Non-pigmented ciliary epithelial cell (primary cell): ENCODE measurements around the gene KCNAB3.
"Not testable (repeated sequence)": the region's sequence is repeated elsewhere in the genome, so short reads cannot be mapped to it uniquely, and the experiment has no call there.

Experiments
- DNase-seq: peaks from one replicate; pipeline ENCODE4 v3.0.0-alpha.2; 2010; ENCODE audit warnings: low read depth

The KCNAB3 gene

DNA sequence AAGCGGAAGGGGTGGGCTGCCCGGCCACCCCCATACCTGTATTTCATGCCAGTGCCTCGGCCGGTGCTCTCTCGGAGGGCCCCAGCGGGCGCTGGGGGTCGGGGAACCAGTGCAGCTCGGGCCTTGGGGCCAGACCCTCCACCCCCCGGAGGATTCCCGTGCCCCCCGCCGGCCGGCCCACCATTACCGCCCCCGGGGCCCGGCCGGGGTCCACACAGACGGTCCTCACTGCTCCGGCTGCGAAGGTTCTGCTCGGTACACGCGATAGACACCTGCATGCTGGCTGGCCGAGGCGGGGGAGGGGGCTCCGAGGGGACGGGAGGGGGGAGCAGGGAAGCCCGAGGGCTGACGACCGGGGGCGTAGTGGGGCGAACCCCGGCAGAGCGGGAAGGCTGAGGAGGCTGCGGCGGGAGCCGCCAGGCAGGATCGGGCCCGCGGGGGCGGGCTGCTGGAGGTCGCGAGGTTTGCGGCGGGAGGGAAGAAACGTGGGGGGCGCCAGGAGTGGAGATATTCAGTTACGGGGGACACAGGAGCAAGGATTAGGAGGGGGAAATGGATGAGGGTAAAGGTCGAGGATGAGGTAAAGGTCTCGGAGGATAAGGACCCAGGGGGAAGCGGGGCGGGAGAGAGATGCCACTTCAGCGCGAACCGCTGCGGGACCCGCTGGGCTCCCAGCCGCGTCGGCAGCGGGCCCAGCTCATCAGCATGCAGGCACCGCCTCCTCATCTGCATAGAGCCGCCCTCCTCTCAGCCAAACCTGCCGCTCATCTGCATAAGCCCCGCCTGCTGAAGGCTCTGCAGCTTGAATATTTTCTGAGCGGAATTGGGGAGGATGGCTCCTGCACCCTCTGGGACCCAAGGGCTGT, at the start of gene KCNAB3:
TSS of gene KCNAB3 (minus strand) at position 699 of the 866 bp plus-strand sequence. CDS start at position 278, 421 bp downstream.
- no peak for DNase-seq

DNA sequence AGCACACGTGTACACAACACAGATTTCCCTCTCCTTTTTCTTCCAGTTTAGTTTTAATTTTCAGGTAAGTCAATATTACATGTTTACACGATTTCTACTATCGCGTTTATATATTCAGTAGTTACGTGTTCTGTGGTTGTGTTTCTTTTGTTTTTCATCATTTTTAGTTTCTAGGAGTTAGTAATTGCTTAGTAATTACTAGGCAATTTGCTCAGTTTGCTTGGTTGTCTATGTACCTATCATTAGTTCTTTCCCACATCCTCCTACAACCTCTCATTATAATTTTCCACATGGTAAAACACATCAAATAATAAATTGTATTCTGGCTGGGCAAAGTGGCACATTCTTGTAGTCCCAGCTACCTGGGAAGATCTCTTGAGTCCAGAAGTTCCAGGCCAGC, 48.1 kb upstream of the KCNAB3 start:
- no peak for DNase-seq

DNA sequence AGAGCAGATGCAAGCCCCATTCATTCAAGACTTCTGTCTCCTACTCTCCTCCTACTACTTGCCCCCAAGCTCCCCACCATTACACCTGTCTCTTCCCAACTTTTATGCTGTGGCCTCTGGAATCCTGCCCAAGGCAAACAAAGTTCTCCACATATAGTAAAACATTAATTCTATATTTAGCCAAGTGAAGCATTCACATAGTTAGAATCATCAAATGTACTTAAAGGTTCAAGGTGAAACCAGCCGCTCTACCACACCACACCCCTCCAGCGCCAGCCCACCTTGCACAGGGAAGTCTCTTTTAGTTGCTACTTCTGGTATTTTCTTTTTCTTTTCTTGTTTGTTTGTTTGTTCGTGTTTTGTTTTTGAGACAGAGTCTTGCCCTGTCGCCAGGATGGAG, 47.4 kb upstream of the KCNAB3 start:
- DNase-seq, result no peak

DNA sequence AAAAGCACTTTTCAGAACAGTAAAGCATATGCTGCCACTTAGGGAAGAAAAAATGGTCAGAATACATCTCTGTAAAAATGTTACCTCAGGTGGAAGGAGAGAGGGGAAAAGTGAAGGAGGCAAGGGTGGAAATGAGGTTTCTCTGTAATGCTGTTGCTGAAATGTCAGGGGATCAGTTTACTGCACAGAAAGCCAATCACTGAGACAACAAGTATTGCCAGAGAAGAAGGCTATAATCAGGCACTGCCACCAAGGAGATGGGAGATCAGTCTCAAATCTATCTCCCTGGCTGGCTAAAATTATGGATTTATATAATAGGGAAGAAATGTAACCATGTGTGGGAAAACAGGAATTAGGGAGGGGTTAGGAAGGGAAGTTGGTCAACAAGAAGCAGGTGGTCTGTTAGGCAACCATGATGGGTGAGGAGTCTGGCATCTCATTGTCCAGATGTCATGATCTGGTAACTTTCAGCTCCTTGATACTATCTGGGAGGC, 45.0 kb upstream of the KCNAB3 start:
- no peak for DNase-seq

DNA sequence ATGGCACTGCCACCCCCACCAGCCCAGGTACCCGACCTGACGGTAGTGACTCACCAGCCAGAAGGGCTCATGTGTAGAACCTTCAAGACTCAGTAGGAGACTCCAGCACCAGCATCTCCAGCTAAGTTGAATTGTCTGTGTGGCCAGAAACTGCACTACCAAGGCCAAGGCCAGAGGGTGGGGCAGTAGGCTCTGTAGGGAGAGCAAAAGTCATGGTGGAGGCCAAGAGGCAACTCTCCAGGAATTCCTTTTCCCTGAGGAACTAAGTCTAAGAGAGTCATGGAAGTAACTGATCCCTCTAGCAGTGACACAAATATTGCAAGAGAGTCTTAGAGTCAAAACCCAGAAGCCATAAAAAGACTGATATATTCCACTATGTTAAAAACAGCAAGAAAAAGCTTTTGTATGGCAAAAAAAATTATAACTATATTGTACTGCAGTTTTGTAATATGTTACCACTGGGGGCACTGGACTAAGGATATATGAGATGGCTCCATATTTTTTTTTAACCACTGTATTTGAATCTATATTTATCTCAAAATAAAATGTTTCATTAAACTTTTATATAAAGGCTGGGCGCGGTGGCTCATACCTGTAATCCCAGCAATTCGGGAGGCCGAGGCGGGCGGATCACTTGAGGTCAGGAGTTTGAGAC, 42.6 kb upstream of the KCNAB3 start:
- no peak for DNase-seq

DNA sequence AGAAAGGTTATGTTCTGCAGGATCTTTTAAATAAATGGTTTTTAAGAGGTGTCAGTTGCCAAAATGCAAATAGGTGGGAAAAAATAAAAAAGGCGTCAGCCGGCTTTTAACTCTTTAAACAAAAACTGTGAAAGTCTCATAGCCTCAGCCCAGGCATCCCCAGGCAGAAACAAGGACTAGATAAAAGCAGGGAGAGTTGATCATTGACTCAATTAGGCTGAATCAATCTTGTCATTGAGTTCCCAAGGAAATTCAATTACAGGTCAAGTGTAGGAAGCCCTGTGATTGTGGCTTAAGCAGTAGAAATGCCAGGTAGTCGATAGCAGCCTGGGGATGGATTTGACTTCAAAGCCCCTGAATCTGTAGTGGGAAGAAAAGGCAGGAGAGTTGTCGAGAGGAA, 42.0 kb upstream of the KCNAB3 start:
- no peak for DNase-seq

DNA sequence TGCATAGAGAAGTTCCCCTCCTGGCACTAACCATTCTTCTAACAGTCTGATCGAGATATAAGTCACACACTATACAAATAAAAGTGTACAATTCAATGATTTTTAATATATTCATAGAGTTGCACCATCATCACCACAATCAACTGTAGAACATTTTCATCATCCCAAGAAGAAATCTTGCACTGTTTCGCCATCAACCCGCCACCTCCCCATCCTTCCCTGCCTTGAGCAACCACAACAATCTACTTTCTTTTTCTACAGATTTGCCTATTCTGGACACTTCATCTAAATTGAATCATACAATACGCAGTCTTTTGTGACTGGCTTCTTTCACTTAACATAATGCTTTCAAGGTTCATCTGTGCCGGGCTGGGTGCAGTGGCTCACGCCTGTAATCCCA, 39.8 kb upstream of the KCNAB3 start:
- DNase-seq, result no peak

DNA sequence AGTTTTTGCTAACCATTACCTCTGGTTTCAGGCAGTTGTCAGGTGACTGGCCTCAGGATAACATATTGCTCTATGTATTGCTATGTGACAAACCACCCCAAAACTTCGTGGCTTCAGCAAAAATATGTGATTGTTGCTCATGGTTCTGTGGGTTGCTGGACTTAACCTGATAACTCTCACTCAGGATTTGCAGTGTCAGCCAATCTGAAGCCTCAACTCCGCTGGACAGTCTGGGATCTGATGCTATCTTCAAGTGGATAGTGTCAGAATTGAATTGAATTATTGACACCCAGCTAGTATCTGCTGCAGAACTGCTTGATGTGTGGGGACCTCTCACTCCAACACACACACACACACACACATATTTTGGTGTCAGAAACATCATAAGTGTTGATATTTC, 38.1 kb upstream of the KCNAB3 start:
- no peak for DNase-seq

DNA sequence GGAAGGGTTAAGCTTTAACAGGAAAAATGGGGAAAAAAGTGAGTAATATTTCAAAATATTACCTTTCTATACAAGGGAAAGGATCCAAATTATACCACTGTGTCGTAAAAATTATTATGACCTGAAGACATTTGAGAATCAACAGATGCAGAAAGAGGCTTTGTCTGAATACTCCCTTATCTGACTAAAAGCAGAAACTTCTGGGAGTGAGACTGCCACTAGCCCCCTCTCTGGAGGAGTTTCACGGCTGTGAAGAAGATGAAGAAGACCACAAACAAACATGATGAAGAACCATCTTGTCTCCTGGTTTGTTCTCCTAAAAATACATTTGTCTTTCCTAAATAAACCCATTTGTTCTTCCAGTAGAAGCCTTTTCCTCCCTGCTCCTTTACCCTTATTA, 31.8 kb upstream of the KCNAB3 start:
- DNase-seq, result no peak

DNA sequence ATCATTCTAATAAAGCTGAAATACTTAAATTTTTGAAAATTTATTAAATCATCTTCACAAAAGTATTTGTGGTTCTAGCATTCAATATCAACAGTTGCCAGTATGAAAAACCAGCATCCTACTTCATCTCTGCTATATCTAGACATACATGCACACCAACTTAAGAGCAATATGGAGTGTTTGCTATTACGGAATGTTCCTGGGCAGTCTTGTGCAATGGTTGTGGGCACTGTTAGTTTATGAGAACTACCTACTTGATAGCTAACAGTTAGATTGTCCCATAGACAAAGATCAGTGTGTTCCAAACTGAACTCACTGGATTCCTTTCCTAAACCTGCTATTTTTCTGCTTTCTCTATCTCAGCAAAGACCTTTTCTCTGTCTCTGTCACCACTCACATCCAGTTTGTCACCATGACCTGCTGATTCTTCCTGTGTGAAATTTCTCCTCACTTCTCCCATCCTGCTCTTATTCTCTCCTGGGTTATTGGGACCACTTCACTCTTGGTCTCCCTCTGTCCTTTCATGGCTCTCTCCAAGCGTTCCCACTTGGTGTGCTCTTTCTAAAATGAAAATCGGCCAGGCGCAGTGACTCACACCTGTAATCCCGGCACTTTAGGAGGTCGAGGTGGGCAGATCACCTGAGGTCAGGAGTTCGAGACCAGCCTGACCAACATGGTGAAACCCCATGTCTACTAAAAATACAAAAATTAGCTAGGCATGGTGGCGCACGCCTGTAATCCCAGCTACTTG, 30.0 kb upstream of the KCNAB3 start:
- DNase-seq, result no peak

DNA sequence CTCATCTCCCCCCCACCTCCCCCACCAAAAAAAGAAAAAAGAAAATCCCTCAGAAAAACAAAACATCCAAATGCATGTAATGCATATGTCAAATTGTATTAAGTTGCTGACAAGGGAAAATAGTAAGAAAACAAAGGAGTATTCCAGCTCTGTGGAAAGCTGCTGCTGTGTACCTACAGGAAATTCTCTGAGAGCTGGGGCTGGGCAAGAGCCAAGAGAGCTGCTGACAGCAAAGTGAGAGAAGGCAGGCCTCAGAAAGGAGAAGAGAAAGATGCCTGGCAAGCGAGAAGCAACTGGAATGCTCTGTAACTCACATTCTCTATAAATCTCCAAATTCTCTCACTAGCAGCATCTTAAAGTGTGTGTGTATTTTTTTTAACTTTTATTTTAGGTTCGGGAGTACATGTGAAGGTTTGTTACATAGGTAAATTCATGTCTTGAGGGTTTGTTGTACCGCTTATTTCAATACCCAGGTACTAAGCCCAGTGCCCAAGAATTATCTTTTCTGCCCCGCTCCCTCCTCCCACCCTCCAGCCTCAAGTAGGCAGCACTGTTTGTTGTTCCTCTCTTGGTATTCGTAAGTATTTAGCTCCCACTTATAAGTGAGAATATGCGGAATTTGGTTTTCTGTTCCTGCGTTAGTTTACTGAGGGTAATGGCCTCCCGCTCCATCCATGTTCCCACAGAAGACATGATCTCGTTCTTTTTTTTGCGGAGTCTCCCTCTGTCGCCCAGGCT, 26.7 kb upstream of the KCNAB3 start:
- no peak for DNase-seq

DNA sequence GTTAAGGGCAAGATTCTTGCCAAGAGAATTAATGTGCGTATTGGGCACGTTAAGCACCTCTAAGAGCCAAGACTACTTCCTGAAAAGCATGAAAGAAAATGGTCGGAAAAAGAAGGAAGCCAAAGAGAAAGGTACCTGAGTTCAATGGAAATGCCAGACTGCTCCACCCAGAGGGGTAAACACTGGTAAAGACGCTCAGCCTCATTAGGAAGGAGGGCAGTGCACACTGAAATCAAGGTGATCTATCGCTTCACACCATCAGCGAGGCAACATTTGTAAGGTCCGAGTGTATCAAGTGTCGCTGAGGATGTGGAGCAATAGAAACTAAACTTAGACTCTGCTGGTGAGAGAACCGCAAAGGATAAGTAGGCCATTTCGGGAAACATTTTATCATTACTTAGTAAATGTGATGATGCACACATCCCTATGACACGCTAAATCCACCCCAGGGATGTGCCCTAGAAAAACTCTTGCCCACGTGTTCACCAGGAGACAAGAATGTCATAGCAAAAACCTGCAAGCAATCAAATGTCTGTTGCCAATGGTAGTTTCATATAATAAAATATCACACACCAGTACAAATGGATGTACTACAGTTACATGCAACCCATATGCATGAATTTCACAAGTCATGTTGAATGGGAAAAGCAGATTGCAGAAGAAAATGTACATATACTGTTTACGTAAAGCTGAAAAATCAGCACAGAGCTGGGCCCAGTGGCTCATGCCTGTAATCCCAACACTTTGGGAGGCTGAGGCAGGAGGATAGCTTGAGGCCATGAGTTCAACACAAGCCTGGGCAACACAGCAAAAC, 26.0 kb upstream of the KCNAB3 start:
- DNase-seq, result no peak

DNA sequence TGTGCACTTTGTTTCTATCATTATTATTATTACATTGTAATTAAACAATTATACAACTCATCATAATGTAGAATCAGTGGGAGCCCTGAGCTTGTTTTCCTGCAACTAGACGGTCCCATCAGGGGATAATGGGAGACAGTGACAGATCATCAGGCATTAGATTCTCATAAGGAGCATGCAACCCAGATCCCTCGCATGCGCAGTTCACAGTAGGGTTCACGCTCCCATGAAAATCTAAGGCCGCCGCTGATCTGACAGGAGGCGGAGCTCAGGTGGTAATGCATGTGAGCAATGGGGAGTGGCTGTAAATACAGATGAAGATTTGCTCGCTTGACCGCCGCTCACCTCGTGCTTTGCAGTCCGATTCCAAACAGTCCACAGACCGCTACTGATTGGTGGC, 23.6 kb upstream of the KCNAB3 start:
- not testable (repeated sequence) for DNase-seq

DNA sequence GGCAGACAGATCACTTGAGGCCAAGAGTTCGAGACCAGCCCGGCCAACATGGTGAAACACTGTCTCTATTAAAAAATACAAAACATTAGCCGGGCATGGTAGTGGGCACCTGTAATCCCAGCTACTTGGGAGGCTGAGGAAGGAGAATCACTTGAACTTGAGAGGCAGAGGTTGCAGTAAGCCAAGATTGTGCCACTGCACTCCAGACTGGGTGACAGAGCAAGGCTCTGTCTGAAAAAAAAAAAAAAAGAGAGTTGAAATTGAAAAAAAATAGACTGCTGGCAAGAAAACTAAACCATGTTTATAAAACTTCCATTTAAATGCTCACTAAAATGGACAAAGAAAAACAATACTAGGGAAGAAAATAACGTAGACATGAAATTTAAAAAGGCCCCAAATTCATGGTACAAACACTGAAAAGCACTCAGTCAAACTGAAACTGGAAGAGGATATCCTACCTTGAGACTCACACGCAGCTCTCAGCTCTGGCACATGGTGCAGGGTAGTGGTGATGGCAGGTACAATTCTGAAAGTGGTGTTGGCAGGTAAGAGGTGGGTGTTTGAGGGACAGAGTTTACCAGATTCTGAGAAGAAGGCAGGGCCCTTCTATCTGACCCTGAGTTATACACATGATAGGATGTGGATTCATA, 21.6 kb upstream of the KCNAB3 start:
- DNase-seq, result no peak

DNA sequence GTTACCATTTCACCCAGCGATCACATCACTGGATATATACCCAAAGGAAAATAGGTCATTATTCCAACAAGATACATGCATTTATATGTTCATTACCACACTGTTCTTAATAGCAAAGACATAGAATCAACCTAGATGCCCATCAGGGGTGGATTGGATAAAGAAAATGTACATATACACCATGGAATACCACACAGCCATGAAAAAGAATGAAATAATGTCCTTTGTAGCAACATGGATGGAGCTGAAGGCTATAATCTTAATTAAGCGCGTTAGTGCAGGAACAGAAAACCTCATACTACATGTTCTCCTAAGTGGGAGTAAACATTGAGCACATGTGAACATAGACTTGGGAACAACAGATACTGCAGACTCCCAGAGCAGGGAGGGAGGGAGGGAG, 20.9 kb upstream of the KCNAB3 start:
- no peak for DNase-seq

DNA sequence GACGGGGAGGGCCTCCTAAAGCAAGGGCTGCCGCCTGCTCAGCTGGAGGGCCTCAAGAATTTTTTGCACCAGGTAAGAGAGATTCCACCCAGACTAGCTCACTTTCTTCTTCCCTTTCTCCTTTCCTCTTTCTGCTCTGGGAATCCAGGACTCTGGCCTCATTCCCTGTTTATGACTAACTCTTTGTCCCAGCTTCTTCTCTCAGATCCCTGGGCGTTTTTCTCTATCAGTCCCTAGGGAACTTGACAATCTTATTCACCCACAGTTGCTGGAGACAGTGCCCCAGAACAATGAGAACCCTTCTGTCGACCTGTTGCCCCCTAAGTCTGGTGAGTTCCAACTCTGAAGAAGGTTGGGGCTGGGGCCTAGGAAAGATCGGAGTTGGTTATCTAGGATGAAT, 18.0 kb upstream of the KCNAB3 start:
- no peak for DNase-seq

DNA sequence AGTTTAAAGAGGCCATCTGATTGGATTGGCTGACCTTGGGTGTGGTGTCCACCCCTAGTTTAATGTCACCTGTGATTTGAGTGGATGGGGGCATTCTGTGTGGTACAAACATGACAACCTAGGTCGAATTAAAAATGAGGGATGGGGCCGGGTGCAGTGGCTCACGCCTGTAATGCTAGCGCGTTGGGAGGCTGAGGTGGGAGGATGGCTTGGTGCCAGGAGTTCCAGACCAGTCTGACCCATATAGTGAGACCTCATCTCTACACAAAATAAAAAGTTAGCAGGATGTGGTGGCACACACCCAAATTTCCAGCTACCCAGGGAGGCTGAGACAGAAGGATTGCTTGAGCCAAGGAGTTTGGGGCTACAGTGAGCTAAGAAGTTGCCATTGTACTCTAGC, 16.8 kb upstream of the KCNAB3 start:
- DNase-seq, result no peak

DNA sequence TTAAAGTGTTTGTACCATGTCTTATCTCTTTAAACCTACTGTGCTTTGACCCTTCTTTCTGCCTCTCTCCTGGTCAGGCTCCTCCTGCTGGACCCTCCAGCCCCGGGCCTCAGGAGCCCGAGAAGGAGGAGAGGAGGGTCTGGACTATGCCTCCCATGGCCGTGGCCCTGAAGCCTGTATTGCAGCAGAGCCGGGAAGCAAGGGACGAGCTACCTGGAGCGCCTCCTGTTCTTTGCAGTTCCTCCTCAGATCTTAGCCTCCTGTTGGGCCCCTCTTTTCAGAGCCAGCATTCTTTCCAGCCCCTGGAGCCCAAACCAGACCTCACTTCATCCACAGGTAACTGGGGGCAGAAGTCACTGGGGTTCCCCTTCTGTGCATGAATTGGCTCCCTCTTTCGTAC, 16.0 kb upstream of the KCNAB3 start:
- no peak for DNase-seq

DNA sequence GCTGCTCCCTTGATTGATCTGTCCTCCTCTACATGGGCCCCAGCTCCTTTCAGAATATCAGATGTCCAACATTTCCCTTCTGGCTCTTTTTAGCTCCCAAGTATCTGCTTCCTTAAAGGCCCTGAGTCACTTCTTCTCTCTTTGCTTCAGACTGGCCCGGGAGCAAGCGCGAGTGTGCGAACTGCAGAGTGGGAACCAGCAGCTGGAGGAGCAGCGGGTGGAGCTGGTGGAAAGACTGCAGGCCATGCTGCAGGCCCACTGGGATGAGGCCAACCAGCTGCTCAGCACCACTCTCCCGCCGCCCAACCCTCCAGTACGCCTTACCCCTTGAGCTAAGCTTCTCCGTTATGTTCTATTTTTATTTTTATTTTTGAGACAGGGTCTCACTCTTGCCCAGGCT, 14.7 kb upstream of the KCNAB3 start:
- DNase-seq, result no peak

DNA sequence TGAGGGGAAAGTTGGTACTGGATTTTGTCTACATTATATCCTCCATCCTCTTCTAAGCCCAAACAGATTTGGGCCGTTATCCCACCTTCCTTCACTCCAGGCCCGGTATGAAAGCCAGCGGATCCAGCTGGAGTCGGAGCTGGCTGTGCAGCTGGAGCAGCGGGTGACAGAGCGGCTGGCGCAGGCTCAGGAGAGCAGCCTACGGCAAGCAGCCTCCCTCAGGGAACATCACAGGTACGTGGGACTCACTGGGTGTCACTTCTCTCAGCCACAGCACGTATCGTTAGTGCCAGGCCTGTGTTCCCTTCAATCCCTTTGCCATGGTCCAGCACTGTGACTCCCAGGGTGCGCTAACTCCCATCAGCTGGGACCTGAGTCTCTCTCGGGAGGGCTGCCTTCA, 13.6 kb upstream of the KCNAB3 start:
- no peak for DNase-seq

DNA sequence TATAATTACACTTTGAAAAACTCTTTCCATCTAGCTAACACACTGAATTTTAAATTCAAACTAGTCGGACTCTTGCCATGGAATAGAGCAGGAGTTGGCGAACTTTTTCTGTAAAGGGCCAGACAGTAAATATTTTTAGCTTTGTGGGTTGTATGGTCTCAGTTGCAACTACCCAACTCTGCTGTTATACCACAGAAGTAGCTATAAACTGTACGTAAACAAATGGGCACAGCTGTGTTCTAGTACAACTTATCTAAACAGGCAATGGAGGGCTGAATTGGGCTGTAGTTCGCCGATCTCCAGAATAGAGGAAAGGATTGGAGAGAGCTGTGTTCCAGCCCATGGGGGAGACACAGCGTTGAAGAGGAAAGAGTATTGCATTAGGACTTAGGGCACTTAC, 11.1 kb upstream of the KCNAB3 start:
- DNase-seq, result no peak
